GM08714 (cell line): ENCODE data around the gene MFSD1.
A peak's percentile ranks its signal among the peaks of the same experiment; 100 is the strongest.
"Not testable (repeated sequence)": the region's sequence is repeated elsewhere in the genome, so short reads cannot be mapped to it uniquely, and the experiment has no call there.

ENCODE experiments used
- H3K4me3 ChIP-seq: fragments of 200-500 bp; sonication (Bioruptor generic); 2 replicates; pipeline ENCODE4 v1.5.1; 2014; ENCODE audit warnings: mild to moderate bottlenecking, low read length, inconsistent platforms
- ZNF274 ChIP-seq: IDR thresholded peaks from 2 replicates; pipeline ENCODE4 v1.6.1; 2012; ENCODE audit warnings: mild to moderate bottlenecking, low read depth, low read length

Gene MFSD1

DNA sequence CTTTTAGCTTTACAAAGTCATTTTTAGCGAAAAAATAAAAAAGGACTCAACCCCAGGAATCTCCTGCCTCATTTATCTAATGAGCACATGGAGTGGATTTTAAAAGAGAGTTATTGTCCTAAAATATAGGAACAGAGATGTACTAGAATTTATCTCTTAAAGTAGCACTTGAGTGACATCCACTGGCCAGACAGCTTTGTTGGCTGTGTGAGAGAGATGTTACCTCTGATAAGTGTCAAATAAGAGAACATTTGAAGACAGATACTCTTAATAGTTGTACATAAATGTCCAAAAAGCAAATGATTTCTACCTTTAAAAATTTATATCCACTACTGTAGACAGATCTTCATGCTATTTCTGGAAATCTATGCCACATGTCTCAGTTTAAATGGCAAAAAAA lies 12.3 kb upstream of the MFSD1 start:
- no peak overlapping the region for H3K4me3 ChIP-seq
- no peak for TF ChIP-seq ZNF274

DNA sequence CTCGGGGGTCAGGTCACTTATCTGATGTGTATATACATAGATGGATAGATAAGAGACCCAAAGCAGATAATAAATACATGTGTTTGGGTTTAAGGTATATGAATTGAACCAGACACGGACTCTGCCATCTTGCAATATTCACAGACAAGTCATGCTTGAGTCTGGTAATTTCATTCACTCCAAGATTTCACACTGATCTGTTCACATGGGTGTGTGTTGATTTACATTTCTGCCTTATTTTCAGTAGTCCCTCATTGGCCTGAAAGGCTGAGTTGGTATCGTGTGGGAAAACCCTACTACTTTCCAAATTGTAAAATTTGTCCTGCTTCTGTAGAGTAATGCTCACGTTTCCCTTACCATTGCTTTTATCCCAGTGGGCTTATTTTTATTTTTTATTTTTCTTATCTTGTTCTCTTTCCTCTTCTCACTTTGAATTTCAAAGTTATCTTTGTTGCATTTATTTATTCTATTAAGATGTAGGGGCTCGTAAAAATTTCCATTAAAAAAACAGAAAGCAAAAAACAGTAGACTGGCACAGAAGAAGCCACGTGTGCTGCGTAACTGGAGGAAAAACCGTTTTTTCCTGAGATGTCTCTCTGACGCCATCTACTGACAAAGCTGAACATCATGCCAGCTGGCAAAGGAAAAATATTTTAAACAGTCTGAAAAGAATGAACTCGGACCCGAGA lies 10.8 kb upstream of the MFSD1 start:
- no peak for TF ChIP-seq ZNF274
- no peak overlapping the region for H3K4me3 ChIP-seq

DNA sequence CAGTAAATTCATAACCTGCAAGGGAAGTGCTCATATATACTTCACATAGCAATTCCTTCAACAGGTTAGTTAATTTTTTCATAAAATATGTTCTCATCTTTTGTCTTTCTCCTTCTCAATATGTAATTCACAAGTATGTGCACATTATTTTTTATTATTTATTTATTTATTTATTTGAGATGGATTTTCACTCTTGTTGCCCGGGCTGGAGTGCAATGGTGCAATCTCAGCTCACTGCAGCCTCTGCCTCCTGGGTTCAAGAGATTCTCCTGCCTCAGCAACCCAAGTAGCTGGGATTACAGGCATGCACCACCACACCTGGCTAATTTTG lies 10.3 kb upstream of the MFSD1 start:
- not testable (repeated sequence) for H3K4me3 ChIP-seq

DNA sequence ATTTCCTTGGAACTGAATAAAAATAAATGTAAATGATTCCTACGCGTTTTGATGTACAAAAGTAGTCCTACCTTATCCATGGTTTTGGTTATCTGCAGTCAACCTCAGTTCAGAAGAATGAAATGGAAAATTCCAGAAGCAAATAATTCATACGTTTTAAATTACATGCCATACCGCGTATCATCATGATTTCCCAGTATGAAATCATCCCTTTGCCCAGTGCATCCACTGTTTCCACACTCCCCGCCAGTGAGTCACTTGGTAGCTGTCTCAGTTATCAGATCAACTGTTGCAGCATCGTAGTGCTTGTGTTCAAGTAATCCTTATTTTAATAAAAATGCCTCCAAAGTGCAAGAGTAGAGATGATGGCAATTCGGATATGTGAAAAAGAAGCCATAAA lies 9.1 kb upstream of the MFSD1 start:
- H3K4me3 ChIP-seq = no peak overlapping the region
- TF ChIP-seq ZNF274 = no peak

DNA sequence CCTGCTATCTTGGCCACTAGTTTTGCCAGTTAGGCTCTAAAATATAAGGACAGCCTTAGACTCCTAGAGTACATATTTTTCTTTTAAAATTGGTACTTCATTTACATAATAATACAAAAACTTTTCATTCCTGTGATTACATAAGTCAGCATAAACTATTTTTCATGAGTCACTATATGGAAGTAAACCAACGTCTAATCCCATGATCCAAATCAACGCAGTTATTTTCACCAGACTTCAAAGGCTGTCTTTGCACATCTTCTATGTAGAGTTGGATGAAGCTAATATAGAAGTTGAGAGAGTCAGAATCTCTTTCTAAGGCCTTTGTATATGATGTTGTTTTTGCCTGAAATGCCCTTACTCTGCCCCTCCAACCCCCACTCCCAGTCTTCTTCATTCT lies 7.6 kb upstream of the MFSD1 start:
- no peak overlapping the region for H3K4me3 ChIP-seq
- no peak for TF ChIP-seq ZNF274

DNA sequence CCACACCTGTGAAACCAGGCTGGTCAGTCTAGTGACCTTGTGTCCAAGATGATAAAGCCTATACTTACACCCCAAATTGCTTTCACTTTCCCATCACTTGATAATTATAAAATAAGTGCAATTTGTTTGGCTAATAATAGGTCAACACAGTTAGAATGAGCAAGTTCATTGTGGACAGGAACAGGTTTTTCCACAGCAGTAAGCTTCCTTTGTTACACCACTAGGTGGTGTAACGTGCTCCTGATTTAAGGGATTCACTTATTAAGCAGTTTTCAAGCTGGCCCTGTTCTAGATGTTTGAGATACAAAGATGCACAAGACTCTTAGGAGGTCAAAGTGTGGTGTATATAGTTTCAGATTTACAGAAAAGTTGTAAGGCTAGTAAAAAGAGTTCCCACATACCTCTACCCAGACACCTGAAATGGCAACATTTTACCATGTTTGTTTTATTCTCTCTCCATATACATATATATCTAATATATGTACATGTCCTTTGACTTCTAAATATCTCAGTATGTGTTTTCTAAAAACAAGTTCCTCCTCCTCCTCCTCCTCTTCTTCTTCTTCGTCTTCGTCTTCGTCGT lies 6.8 kb upstream of the MFSD1 start:
- H3K4me3 ChIP-seq = no peak overlapping the region
- no peak for TF ChIP-seq ZNF274

DNA sequence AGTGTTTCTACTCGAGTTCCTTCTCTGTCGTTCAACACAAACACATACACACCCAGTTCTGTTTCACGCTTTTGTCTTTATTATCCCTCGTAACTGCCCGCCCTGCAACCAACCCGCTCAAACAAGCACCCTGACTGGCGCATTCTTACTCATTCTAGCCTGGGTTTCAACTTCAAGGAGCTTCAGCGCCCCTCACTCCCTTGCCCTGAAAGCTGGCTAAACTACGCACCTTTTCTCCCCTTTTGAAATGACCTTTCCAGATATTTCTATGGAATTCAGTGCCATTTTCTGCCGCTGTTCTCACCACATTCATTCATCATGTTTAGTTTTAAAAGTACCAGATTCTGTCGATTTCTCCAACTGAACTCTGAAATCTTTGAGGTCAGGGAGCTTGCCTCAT lies 653 bp upstream of the MFSD1 start:
- H3K4me3 ChIP-seq = peak overlapping the region; percentile 69; the same call in 1 of the 2 replicates
- TF ChIP-seq ZNF274 = no peak

DNA sequence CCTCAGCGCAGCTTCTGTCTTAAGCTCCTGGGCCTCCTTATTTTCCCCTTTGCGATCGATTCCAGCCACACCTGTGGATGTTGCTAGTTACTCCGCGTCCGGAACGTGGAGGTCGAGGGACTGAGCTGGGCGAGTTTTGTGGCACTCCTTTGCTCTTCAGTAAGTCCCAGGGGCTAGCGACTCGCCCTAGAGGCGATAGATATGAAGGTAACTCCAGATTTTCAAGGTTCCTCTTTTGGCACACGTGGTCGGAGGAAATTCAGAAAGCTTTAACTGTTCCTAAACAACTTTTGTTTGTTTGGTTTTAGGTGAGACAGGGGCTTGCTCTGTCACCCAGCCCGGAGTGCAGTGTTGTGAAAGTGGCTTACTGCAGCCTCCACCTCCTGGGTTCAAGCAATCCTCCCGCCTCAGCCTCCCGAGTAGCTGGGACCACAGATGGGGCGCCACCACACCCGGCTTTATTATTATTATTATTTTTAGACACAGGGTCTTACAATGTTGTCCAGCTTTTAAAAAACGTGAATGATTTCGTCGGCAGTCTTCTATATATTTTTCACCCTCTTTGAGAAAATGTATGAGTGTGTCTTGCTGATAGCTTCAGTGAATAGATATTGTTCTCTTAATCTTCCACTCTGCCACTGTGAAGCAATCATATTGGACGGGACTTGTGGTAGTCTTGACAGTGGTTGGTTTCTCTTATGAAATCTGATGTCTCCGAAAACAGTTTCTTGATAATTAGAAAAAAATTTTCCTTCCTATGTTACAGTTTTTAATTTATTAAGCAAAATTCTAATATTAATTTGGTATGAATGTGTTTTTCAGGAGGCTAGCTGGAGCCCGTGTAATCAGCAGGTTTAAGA lies 785 bp downstream of the MFSD1 start:
- no peak for TF ChIP-seq ZNF274
- peak overlapping the region; percentile 69 for H3K4me3 ChIP-seq

DNA sequence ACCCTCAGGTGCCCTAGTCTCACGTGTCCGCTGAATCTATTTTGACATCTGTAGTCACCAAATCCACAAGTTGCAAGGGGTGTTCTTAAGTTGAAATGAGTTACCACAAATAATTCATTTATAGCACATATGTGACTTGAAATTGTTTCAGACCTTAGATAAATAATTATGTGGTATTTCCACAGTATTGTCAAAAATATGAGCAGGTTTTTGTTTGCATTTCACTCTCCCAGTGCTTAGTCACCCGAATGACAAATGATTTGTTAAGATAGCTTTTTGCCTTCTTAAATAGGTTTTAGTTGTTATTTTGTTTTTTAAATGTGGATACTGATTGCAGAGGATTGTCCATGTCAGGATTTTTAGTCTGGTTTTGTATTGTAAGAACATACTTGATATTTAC lies 2.6 kb downstream of the MFSD1 start:
- no peak for TF ChIP-seq ZNF274
- no peak overlapping the region for H3K4me3 ChIP-seq

DNA sequence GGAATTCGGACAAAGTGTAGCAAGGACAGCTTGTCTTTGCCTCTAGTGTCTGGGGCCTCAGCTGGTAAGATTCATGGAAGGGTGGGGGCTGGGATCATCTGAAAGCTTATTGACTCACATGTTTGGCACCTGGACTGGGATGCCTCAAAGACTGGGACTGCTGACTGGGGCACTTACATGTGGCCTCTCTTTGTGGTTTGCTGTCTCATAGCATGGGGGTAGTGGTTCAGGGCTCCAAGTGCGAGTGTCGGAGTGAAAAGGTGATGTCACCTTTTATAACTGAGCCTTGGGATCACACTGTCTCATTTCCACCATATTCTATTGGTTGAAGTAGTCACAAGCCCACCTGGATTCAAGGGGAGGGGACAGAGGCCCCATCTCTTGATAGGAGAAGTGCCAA lies 6.8 kb downstream of the MFSD1 start:
- H3K4me3 ChIP-seq = no peak overlapping the region
- TF ChIP-seq ZNF274 = no peak

DNA sequence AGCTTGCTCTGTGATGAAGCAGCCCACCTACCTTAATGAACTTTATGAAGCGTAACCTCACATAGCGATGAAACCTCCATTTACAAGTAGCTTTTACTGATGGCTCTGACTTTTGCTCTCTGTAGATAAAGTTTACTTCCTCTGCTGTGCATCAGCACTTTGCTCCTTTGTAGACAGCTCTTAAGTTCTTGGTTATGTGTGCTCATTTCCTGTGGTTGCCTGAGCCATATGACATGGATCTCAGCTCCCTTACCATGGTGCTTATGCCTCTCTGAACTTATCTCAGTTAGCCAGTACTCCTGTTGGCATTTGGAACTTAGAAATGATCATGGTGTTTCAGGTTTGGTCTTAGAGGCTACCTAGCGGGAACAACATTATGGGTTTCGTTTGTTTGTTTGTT lies 7.8 kb downstream of the MFSD1 start:
- no peak overlapping the region for H3K4me3 ChIP-seq
- no peak for TF ChIP-seq ZNF274

DNA sequence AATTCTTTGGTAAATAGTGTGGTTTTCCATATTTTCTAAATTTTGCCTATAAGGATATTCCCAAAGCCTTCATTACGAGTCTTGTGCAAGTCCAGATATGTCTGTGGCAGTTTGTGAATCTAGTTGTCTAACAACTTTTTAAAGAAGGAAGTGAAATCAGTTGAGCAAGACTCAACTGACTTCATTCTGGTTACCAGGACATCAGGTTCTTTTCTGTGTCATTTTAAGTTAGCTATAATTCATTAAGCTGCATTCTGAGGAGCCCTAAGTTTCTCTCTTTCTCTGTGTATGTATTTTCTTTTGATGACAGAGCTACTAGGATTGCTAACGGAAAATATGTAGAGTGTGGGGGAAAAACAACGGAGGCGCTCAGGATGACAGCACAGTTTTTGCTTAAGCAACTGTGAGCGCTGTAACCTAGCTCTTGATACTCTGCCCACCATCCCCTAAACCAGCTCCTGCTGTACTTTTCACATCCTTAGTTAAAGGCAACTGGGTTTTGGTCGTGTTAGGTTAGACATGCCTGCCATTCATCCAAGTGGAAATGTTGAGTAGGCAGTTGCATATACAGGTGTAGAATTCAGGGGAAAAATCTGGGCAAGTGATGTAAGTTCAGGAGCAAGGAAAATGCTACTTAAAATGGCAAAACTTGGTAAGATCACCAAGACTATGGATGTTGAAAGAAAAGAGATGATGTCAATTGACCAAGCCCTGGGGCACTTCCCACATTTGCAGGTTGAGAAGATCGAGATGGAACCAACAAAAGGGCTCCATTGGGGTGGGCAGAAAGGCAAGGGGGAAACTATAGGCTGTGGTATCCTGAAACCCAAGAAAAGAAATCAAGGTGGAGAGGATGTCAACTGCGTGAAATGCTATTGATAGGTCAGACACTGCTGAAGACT lies 9.2 kb downstream of the MFSD1 start:
- no peak overlapping the region for H3K4me3 ChIP-seq
- TF ChIP-seq ZNF274 = no peak

DNA sequence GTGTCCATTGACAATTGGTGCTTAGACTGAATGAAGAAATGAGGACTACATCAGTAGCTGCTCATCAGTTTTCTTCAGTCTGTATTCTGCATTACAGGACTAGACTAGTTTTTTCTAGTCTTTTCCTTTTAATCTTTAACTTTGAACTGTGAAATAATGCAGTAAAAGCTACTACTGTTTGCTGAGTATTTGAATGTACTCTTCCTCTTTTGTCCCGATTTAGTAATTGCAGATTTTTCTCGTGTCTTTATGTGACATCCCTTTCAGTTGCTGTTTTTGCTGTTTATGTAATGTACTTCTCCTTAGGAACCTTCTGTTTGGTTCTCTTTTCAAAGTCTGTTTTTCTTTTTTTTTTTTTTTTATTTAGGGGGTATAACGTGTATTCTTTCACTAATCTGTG lies 17.4 kb downstream of the MFSD1 start:
- no peak overlapping the region for H3K4me3 ChIP-seq
- no peak for TF ChIP-seq ZNF274

DNA sequence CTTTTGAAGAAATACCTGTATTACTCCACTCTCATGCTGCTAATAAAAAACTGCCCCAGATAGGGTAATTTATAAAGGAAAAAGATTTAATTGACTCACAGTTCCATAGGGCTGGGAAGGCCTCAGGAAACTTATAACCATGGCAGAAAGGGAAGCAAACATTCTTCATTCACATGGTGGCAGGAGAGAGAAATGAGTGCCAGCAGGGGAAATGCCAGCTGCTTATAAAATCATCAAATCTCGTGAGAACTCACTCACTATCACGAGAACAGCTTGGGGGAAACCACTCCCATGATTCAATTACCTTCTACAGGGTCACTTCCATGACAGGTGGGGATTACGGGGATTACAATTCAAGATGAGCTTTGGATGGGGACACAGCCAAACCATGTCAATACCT lies 18.7 kb downstream of the MFSD1 start:
- TF ChIP-seq ZNF274 = no peak
- H3K4me3 ChIP-seq = no peak overlapping the region
